ENCODE measurements around the gene SIGLEC15.
A peak's percentile ranks its signal among the peaks of the same experiment; 100 is the strongest.
"Not testable (repeated sequence)": the region's sequence is repeated elsewhere in the genome, so short reads cannot be mapped to it uniquely, and the experiment has no call there.

Gene SIGLEC15

DNA sequence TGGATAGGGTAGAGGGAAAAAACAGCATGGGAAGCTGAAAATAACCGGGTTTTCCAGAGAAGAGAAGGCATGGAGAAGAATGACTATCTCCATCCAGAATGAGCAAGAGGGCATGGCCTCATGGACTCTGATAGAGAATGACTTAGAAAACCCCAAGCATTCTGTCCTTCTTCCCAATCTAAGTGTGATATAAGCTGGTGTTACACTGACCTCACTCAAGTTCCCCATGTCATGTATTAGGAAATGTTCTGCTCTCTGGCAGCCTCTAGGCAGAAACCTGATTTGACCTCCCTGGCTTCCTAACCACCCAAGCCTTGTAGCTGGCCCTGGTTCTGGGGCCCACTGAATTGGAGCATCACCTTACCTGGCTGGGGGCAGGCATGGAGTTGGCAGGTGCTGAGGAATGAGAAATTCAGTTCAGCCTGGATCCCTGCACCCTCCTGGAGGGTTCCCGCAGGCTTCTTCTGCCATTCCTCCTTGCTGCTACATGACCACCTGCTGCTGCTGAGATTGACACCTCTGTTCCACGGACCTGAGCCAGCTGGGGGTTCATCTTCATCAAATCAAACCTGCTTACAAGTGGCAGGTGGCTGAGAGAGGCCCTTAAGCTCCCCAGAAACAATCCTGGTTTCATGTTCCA, 5.2 kb upstream of the SIGLEC15 start:
- DNase-seq = no peak

GRCh38 chr18:45821026-45821425, 4.4 kb upstream of the SIGLEC15 start:
- no peak for DNase-seq

DNA sequence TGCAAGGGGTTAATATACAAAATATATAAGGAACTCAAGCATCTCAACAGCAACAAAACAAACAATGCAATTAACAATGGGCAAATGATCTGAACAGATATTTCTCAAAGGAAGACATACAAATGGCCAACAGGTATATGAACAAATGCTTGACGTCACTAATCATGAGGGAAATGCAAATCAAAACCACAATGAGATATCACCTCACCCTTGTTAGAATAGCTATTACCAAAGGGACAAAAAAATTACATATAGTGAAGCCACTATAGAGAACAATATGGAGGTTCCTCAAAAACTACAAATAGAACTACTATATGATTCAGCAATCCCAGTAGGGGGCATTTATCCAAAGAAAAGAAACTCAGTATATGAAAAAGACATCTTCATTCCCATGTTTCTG, 3.8 kb upstream of the SIGLEC15 start:
- DNase-seq = no peak

DNA sequence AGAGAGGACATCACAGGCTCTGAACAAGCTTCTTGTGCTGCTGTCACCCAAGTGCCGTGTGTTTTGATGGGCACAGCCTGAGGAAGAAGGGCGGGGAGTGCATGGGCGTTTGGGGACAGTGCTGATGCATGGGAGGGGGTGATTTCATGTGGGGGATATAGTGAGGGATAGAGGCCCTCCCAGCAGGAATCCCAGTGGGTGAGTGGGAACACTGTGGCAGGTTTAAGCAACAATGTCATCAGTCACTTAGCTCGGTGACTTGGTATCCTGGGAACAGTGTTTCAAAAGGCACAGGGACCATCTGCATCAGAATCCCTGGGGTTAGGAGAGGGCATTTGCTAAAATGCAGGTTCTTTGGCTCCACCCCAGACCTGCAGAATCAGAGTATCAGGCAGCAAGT, 609 bp downstream of the SIGLEC15 start:
- no peak for DNase-seq

GRCh38 chr18:45826716-45827115, 1.2 kb downstream of the SIGLEC15 start:
- DNase-seq = not testable (repeated sequence)

DNA sequence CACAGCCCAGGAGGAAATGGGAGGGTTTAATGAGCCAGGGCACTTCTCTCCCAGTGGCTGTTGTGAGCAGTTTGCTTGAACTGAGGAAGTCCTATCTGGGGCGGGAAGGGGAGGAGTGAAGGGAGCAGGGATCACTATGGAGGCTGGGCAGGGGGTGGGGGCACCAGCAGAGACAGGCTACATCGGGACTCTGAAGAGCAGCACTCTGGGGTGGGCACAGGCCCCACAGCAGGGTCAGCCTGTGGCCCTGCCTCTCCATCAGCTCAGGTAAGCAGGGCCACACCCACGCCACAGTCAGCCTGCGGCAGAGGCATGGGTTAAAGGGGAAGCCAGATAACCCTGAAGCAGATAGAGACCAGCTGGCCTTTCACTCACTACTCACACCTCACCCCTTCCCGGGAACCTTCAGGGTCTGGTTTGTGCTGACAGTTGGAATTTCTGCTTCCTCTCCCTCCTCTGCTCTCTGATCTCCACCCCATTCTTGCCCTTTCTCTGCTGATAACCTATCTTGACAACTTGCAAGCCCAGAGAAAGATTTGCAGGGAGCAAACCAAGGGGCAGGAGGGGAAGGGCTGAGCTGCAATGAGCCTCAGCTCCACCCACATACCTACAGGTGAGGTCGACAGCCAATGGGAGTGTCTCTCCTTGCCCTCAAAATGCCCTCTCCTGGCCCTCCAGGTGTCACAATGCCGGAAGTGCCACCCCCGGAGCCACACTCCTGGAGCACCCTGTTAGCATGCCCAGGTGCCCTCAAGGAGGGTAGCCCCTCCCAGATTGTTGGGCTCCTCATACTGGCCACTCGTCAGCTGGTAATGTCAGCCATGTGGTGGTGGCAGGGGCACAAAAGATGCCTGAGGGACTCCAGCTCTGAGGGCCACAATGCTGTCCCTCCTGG, 3.7 kb downstream of the SIGLEC15 start:
- DNase-seq = no peak

DNA sequence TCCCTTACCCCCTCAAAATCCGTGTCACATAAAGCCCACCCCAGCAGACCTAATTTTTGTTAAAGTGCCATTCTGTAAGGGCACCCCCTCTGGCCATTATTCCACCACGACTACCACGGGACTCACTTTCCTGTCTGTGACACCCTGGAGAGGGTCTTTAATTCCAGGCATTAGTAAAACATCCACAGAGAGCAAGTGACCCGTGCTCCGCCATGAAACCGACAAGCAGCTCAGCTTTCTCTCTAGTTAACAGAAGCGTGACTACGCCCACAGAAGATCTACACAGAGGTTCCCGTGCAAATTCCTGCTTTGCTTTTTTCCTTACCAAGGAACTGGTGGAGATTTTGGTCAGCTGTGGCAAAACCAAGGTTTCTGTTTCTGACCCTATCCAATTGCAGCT, 4.4 kb downstream of the SIGLEC15 start:
- DNase-seq = no peak

GRCh38 chr18:45830917-45831316, 5.4 kb downstream of the SIGLEC15 start:
- no peak for DNase-seq

DNA sequence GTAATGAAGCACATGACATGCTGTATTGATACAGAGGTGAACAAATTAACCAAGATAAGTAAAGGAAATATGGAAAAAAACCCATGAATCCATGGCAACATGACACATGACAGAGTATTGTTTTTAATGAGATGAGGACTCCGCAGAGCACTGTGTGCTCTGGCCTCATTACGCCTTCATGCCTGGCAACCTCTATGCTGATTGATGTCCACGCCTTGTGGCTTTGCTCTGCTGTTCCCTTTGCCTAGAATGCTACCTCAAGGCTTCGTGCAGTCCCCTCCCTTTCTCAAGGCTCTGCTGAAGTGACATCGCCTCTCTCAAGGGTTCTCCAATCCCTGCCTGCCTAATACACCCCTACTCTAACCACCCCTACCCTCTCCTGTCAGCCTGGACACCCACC, 8.4 kb downstream of the SIGLEC15 start:
- DNase-seq = no peak

GRCh38 chr18:45834306-45834705, 8.8 kb downstream of the SIGLEC15 start:
- no peak for DNase-seq

DNA sequence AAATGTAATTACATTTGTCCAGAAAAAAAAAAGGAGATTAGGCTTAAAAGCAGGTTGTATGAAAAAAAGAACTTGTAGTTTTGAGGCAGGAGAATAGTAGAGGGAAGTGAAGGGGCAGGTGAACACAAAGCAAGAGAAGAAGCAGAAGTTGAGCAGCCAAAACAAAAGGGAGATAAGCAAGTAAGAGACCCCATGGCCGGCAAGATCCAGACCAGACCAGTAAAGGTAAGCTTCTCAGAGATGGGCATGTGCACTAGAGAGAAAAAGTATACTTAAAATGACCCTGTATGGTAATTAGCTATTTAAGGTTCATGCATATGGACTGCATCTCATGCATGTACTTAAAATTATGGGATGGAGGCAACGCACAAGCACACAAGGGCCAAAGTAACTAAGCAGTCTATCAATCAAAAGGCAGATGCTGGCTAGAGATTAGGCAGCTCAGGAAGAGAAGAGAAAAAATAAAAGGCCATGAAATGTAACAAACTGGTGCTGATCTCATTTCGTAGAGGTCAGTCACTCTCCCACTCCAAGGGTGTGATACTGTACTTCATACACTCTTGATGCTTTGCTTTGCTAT, 9.7 kb downstream of the SIGLEC15 start:
- DNase-seq = no peak

DNA sequence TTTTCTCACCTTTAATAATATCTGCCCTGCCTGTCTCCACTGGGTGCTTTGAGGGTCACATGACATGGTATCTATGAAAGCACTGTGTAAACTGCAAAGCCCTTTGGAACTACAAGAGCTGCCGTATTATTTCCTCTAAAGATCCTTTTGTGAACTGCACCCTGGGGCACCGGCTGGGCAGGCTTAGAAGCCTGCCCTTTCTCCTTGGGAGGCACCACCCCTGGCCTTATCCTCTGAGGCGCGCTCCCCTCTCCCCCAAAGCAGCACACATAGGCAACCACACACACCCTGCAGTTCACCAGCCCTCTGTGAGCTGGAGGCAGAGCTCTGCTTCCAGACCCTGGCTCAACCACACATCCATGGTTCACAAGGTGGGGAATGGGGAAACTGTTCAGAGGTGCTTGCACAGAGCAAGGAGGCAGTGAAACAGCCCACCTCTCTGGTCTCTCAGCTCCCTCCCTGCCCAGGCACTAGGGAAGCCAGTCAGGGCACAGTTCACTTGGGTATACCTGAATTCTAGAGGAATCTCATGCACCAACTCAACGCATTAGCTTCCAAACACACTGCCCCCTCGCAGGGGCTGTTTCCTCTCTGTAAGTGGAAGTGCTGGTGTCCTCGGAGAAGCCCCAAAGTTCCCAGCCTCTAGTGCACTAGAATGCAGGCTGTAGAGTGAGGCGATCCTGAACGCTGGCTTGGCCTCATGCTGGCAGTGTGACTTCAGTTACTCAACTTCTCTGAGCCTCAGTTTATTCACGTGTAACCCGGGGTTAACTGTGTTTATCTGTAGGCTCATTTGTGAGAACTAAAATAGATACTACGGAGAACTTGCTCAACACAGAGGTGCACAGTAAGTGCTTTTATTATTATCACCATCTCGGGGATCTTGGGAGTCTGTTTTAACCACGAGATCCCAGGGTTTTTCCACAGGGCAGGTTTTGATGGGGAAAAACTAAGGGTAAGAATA, 11.0 kb downstream of the SIGLEC15 start:
- DNase-seq = no peak

DNA sequence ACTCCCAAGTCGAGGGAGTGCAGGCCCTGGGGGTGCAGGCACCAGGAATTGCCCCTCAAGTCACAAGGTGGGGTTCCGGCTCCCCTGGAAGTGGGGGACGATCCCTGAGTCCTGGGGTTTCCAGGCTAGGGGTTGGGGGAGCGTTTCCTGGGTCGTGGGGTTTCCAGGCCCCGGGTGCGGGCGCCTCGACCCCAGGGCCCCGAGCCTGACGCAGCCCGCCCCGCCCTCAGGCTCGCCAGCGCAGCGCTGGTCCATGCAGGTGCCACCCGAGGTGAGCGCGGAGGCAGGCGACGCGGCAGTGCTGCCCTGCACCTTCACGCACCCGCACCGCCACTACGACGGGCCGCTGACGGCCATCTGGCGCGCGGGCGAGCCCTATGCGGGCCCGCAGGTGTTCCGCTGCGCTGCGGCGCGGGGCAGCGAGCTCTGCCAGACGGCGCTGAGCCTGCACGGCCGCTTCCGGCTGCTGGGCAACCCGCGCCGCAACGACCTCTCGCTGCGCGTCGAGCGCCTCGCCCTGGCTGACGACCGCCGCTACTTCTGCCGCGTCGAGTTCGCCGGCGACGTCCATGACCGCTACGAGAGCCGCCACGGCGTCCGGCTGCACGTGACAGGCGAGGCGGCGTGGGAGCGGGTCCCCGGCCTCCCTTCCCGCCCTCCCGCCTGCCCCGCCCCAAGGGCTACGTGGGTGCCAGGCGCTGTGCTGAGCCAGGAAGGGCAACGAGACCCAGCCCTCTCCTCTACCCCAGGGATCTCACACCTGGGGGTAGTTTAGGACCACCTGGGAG, 12.0 kb downstream of the SIGLEC15 start:
- no peak for DNase-seq

GRCh38 chr18:45838302-45839070, 13.0 kb downstream of the SIGLEC15 start:
- DNase-seq = no peak

- DNase-seq = peak; percentile 36
Measured at GRCh38 chr18:45839414-45840395, 14.2 kb downstream of the SIGLEC15 start.

- no peak for DNase-seq
Measured at GRCh38 chr18:45841060-45841764, 15.7 kb downstream of the SIGLEC15 start.

DNA sequence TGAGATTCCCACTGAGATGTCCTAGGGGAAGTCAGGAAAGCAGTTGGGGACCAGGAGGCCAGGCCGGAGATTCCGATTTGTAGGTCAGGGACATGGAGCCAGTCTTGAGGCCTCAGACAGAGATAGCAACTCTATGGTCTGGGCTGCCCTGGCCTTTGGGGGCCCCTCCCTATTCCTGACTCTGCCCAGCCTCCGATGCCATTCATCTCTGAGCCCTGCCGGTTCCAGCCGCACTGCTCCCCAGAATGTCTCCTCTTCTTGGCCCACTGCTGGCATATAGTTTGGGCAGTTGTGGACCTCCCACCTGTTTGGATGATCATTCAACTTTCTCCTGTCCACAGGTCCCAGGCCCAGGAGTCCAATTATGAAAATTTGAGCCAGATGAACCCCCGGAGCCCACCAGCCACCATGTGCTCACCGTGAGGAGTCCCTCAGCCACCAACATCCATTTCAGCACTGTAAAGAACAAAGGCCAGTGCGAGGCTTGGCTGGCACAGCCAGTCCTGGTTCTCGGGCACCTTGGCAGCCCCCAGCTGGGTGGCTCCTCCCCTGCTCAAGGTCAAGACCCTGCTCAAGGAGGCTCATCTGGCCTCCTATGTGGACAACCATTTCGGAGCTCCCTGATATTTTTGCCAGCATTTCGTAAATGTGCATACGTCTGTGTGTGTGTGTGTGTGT, 16.4 kb downstream of the SIGLEC15 start:
- no peak for DNase-seq

- no peak for DNase-seq
Measured at GRCh38 chr18:45843019-45843418, 17.5 kb downstream of the SIGLEC15 start.

GRCh38 chr18:45844938-45845337, 19.5 kb downstream of the SIGLEC15 start:
- peak; percentile 94 for DNase-seq

All from DMS79 (cell line).